Neutrophil (primary cell): ENCODE measurements around the gene ELOVL1.

ENCODE experiments used
- H3K27ac ChIP-seq: fragments of 200-600 bp; sonication (generic); 2 replicates; pipeline ENCODE4 v1.5.1; 2016; ENCODE audit warnings: mild to moderate bottlenecking, moderate library complexity
- H3K27me3 ChIP-seq: fragments of 200-600 bp; sonication (generic); 2 replicates; pipeline ENCODE4 v1.6.0; 2016; ENCODE audit warnings: mild to moderate bottlenecking
- H3K36me3 ChIP-seq: fragments of 200-600 bp; sonication (generic); 2 replicates; pipeline ENCODE4 v1.5.1; 2017
- H3K4me1 ChIP-seq, 2 experiments: fragments of 200-600 bp in 1 of 2; sonication (generic) in 1 of 2; 1 replicate in 1 of 2; 2 replicates in 1 of 2; pipeline versions ENCODE4 v1.5.1 to v1.6.1; 2013 to 2016; ENCODE audit warnings: low read depth in 1 of 2, low read length in 1 of 2, mild to moderate bottlenecking in 1 of 2, moderate library complexity in 1 of 2; ENCODE audit not compliant: control insufficient read depth in 1 of 2, insufficient read depth in 1 of 2
- H3K4me3 ChIP-seq, 2 experiments: fragments of 200-600 bp in 1 of 2; sonication (generic) in 1 of 2; 1 replicate in 1 of 2; 2 replicates in 1 of 2; pipeline ENCODE4 v1.5.1; 2013 to 2016; ENCODE audit warnings: low read depth in 1 of 2, low read length in 1 of 2, mild to moderate bottlenecking in 1 of 2, moderate library complexity in 1 of 2
- H3K9me3 ChIP-seq: fragments of 200-600 bp; sonication (generic); 2 replicates; pipeline ENCODE4 v1.5.1; 2016
- CTCF ChIP-seq: fragments of 200-600 bp; sonication (generic); IDR thresholded peaks from 2 replicates; pipeline ENCODE4 v1.5.1; 2016; ENCODE audit warnings: antibody characterized with exemption

ELOVL1 gene

GRCh38 chr1:43363935-43364525 is 3.8 kb downstream of the ELOVL1 start:
- Histone ChIP-seq H3K4me1 (peaks cover 47 to 60% of the 10 kb centered on the region in 2 experiments), H3K27ac (peak overlapping the region; percentile 56), H3K36me3 (peaks cover 58% of the 10 kb centered on the region), H3K9me3 (no peaks in the 10 kb centered on the region), H3K27me3 (no peaks in the 10 kb centered on the region), H3K4me3 (no peak overlapping the region)
- no peak for TF ChIP-seq CTCF

- H3K27ac ChIP-seq, result peak overlapping the region; percentile 56
- H3K4me1 ChIP-seq, result peaks cover 45 to 58% of the 10 kb centered on the region in 2 experiments
- H3K36me3 ChIP-seq, result peaks cover 58% of the 10 kb centered on the region
- H3K9me3 ChIP-seq, result no peaks in the 10 kb centered on the region
- no peaks in the 10 kb centered on the region for H3K27me3 ChIP-seq
- no peak for TF ChIP-seq CTCF
- H3K4me3 ChIP-seq, result no peak overlapping the region
Observed at GRCh38 chr1:43363283-43363934, 4.4 kb downstream of the ELOVL1 start.

GRCh38 chr1:43360616-43361015 is 7.2 kb downstream of the ELOVL1 start:
- Histone ChIP-seq H3K36me3 (peaks cover 57% of the 10 kb centered on the region), H3K27me3 (no peaks in the 10 kb centered on the region), H3K27ac (no peak overlapping the region), H3K9me3 (no peaks in the 10 kb centered on the region), H3K4me3 (no peak overlapping the region), H3K4me1 (peaks cover 36 to 44% of the 10 kb centered on the region in 2 experiments)
- TF ChIP-seq CTCF, result no peak

- H3K27me3 ChIP-seq, result no peaks in the 10 kb centered on the region
- peaks cover 47% of the 10 kb centered on the region for H3K36me3 ChIP-seq
- H3K9me3 ChIP-seq, result no peaks in the 10 kb centered on the region
- peaks cover 33 to 41% of the 10 kb centered on the region in 2 experiments for H3K4me1 ChIP-seq
- peak overlapping the region; percentile 80 to 97 for H3K4me3 ChIP-seq
- TF ChIP-seq CTCF, result no peak
- no peak overlapping the region for H3K27ac ChIP-seq
Observed at GRCh38 chr1:43359696-43360095, 8.1 kb downstream of the ELOVL1 start.

- Histone ChIP-seq H3K36me3 (peaks cover 41% of the 10 kb centered on the region), H3K27ac (peak within 1 kb of the TSS; percentile 85)
Observed at GRCh38 chr1:43358746-43359693, 8.8 kb downstream of the ELOVL1 start, which contains the start of gene CDC20. Gene CDC20, plus strand, starts transcription at chr1:43358981. Its CDS starts 235 bp downstream, at chr1:43359216.

More at GRCh38 chr1:43358746-43359693, 8.8 kb downstream of the ELOVL1 start, which contains the start of gene CDC20:
- peaks cover 33 to 41% of the 10 kb centered on the region in 2 experiments for H3K4me1 ChIP-seq
- TF ChIP-seq CTCF, result no peak
- no peaks in the 10 kb centered on the region for H3K9me3 ChIP-seq
- H3K27me3 ChIP-seq, result no peaks in the 10 kb centered on the region
- peak within 1 kb of the TSS; percentile 80 to 97 for H3K4me3 ChIP-seq
